HUES48 (cell line): ENCODE results near the gene PRKD2.

Experiments used
- H3K27ac ChIP-seq: one replicate; pipeline ENCODE4 v1.7.0; 2013; ENCODE audit warnings: low read depth, low read length, inconsistent platforms
- H3K27me3 ChIP-seq: 2 replicates; pipeline ENCODE4 v1.6.1; 2013; ENCODE audit warnings: mild to moderate bottlenecking, low read length; ENCODE audit not compliant: control insufficient read depth, insufficient read depth
- H3K36me3 ChIP-seq: 2 replicates; pipeline ENCODE4 v1.6.1; 2013; ENCODE audit warnings: low read length; ENCODE audit not compliant: control insufficient read depth, insufficient read depth
- H3K4me1 ChIP-seq: 2 replicates; pipeline ENCODE4 v1.6.1; 2013; ENCODE audit warnings: mild to moderate bottlenecking, low read length; ENCODE audit not compliant: control insufficient read depth, insufficient read depth
- H3K4me3 ChIP-seq: 2 replicates; pipeline ENCODE4 v1.5.1; 2013; ENCODE audit warnings: mild to moderate bottlenecking, low read depth, low read length
- H3K9ac ChIP-seq: 2 replicates; pipeline ENCODE4 v1.6.1; 2013; ENCODE audit warnings: mild to moderate bottlenecking, low read depth, low read length, moderate library complexity
- H3K9me3 ChIP-seq: 2 replicates; pipeline ENCODE4 v1.6.1; 2013; ENCODE audit warnings: low read length; ENCODE audit not compliant: control insufficient read depth, insufficient read depth

The PRKD2 gene

GRCh38 chr19:46730187-46730586 is 13.3 kb upstream of the PRKD2 start:
- Histone ChIP-seq H3K9ac (no peak overlapping the region), H3K36me3 (peaks cover 94% of the 10 kb centered on the region)

GRCh38 chr19:46729696-46730095 is 12.8 kb upstream of the PRKD2 start:
- peaks cover 96% of the 10 kb centered on the region for H3K36me3 ChIP-seq

More at GRCh38 chr19:46730187-46730586, 13.3 kb upstream of the PRKD2 start:
- H3K9me3 ChIP-seq = no peaks in the 10 kb centered on the region
- H3K4me1 ChIP-seq = no peaks in the 10 kb centered on the region
- H3K27me3 ChIP-seq = no peaks in the 10 kb centered on the region
- no peak overlapping the region for H3K27ac ChIP-seq
- no peak overlapping the region for H3K4me3 ChIP-seq

GRCh38 chr19:46728693-46729339 is 11.9 kb upstream of the PRKD2 start:
- Histone ChIP-seq H3K9me3 (no peaks in the 10 kb centered on the region), H3K4me3 (no peak overlapping the region), H3K9ac (no peak overlapping the region), H3K27me3 (no peaks in the 10 kb centered on the region), H3K36me3 (peaks cover 97% of the 10 kb centered on the region), H3K4me1 (no peaks in the 10 kb centered on the region), H3K27ac (no peak overlapping the region)

More at GRCh38 chr19:46729696-46730095, 12.8 kb upstream of the PRKD2 start:
- Histone ChIP-seq H3K4me1 (no peaks in the 10 kb centered on the region), H3K27me3 (no peaks in the 10 kb centered on the region), H3K9ac (no peak overlapping the region), H3K27ac (no peak overlapping the region), H3K9me3 (no peaks in the 10 kb centered on the region), H3K4me3 (no peak overlapping the region)

GRCh38 chr19:46728208-46728607 is 11.3 kb upstream of the PRKD2 start:
- H3K9me3 ChIP-seq = no peaks in the 10 kb centered on the region
- peak overlapping the region; percentile 28 for H3K27ac ChIP-seq
- H3K4me1 ChIP-seq = no peaks in the 10 kb centered on the region
- no peak overlapping the region for H3K4me3 ChIP-seq
- H3K9ac ChIP-seq = no peak overlapping the region
- H3K36me3 ChIP-seq = peaks cover 97% of the 10 kb centered on the region
- H3K27me3 ChIP-seq = no peaks in the 10 kb centered on the region

GRCh38 chr19:46727757-46728156 is 10.8 kb upstream of the PRKD2 start:
- H3K4me1 ChIP-seq = no peaks in the 10 kb centered on the region
- H3K27ac ChIP-seq = no peak overlapping the region
- H3K9me3 ChIP-seq = no peaks in the 10 kb centered on the region
- H3K9ac ChIP-seq = no peak overlapping the region
- H3K27me3 ChIP-seq = no peaks in the 10 kb centered on the region
- H3K36me3 ChIP-seq = peaks cover 97% of the 10 kb centered on the region
- no peak overlapping the region for H3K4me3 ChIP-seq

GRCh38 chr19:46726971-46727501 is 10.1 kb upstream of the PRKD2 start:
- no peaks in the 10 kb centered on the region for H3K9me3 ChIP-seq
- H3K4me3 ChIP-seq = no peak overlapping the region
- peaks cover 97% of the 10 kb centered on the region for H3K36me3 ChIP-seq
- H3K27ac ChIP-seq = no peak overlapping the region
- no peaks in the 10 kb centered on the region for H3K27me3 ChIP-seq
- H3K4me1 ChIP-seq = no peaks in the 10 kb centered on the region
- H3K9ac ChIP-seq = no peak overlapping the region

- Histone ChIP-seq H3K36me3 (peaks cover 97% of the 10 kb centered on the region), H3K27ac (no peak overlapping the region), H3K4me1 (no peaks in the 10 kb centered on the region), H3K9ac (no peak overlapping the region), H3K4me3 (no peak overlapping the region), H3K9me3 (no peaks in the 10 kb centered on the region), H3K27me3 (no peaks in the 10 kb centered on the region)
Measured at GRCh38 chr19:46726551-46726950, 9.6 kb upstream of the PRKD2 start.

GRCh38 chr19:46725859-46726393 is 9.0 kb upstream of the PRKD2 start:
- no peaks in the 10 kb centered on the region for H3K27me3 ChIP-seq
- peaks cover 97% of the 10 kb centered on the region for H3K36me3 ChIP-seq
- H3K27ac ChIP-seq = no peak overlapping the region
- H3K4me1 ChIP-seq = no peaks in the 10 kb centered on the region
- no peak overlapping the region for H3K4me3 ChIP-seq
- H3K9ac ChIP-seq = no peak overlapping the region
- no peaks in the 10 kb centered on the region for H3K9me3 ChIP-seq

GRCh38 chr19:46725036-46725820 is 8.3 kb upstream of the PRKD2 start:
- no peaks in the 10 kb centered on the region for H3K9me3 ChIP-seq
- peaks cover 98% of the 10 kb centered on the region for H3K36me3 ChIP-seq
- no peak overlapping the region for H3K27ac ChIP-seq
- no peaks in the 10 kb centered on the region for H3K27me3 ChIP-seq
- H3K4me3 ChIP-seq = no peak overlapping the region
- no peaks in the 10 kb centered on the region for H3K4me1 ChIP-seq
- no peak overlapping the region for H3K9ac ChIP-seq

- Histone ChIP-seq H3K36me3 (peaks cover 97% of the 10 kb centered on the region), H3K27me3 (no peaks in the 10 kb centered on the region), H3K4me3 (no peak overlapping the region), H3K9me3 (no peaks in the 10 kb centered on the region), H3K4me1 (no peaks in the 10 kb centered on the region), H3K27ac (no peak overlapping the region), H3K9ac (no peak overlapping the region)
Measured at GRCh38 chr19:46724468-46724867, 7.6 kb upstream of the PRKD2 start.

- no peak overlapping the region for H3K27ac ChIP-seq
Measured at GRCh38 chr19:46723471-46723870, 6.6 kb upstream of the PRKD2 start.

More at GRCh38 chr19:46723471-46723870, 6.6 kb upstream of the PRKD2 start:
- H3K4me1 ChIP-seq = no peaks in the 10 kb centered on the region; the same call in 1 of the 2 replicates
- no peak overlapping the region for H3K4me3 ChIP-seq
- no peaks in the 10 kb centered on the region for H3K9me3 ChIP-seq
- H3K9ac ChIP-seq = no peak overlapping the region
- H3K36me3 ChIP-seq = peaks cover 92% of the 10 kb centered on the region
- H3K27me3 ChIP-seq = no peaks in the 10 kb centered on the region
